HEK293T (cell line): ENCODE measurements around the gene ANO2.

Source experiments
- ARNT ChIP-seq: fragments of 450-650 bp; IDR thresholded peaks from 2 replicates; pipeline ENCODE4 v1.6.1; 2017; ENCODE audit warnings: mild to moderate bottlenecking
- FOXK2 ChIP-seq: fragments of 450-650 bp; IDR thresholded peaks from 2 replicates; pipeline ENCODE4 v1.6.1; 2016; ENCODE audit warnings: mild to moderate bottlenecking
- FOXM1 ChIP-seq: fragments of 450-650 bp; IDR thresholded peaks from 2 replicates; pipeline ENCODE4 v1.6.1; 2017; ENCODE audit warnings: mild to moderate bottlenecking, borderline replicate concordance
- HDGF ChIP-seq: fragments of 450-650 bp; IDR thresholded peaks from 2 replicates; pipeline ENCODE4 v1.6.1; 2017; ENCODE audit warnings: antibody characterized with exemption, borderline replicate concordance
- SUZ12 ChIP-seq: fragments of 450-650 bp; IDR thresholded peaks from 2 replicates; pipeline ENCODE4 v1.6.1; 2016; ENCODE audit warnings: mild to moderate bottlenecking
- TARDBP ChIP-seq: fragments of 450-650 bp; IDR thresholded peaks from 2 replicates; pipeline ENCODE4 v1.6.1; 2016
- ZNF384 ChIP-seq: fragments of 450-650 bp; IDR thresholded peaks from 2 replicates; pipeline ENCODE4 v1.6.1; 2016

DNA sequence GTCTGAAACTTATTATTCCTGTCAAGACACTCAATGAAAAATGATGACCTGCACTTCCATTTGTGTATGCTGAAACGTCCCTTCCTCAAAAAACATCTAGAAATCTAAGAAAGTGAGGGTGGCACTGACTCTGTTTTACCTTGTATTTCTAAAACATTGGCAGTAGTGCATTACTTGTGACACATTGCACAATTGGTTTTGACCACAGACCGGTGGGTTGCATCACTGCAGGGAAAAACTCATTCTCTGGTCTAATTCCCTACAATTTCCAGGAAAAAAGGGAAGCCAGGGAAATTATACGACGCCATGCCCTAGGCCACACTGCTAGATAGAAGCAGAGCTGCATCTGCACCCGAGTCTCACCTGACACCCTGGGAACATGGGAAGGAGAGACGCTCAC is 356.5 kb downstream of the ANO2 start:
- TF ChIP-seq FOXM1 (no peak), HDGF (no peak), ZNF384 (no peak), TARDBP (no peak), ARNT (no peak), SUZ12 (no peak), FOXK2 (no peak)
